GM18499 (cell line): ENCODE data around the gene MT1H.

Experiments used
- ATAC-seq: cut with Tn5 transposase; IDR thresholded peaks from one replicate; pipeline ENCODE4 v1.9.1; 2021; ENCODE audit warnings: moderate number of reproducible peaks; ENCODE audit not compliant: insufficient read depth, unreplicated experiment

Gene MT1H

DNA sequence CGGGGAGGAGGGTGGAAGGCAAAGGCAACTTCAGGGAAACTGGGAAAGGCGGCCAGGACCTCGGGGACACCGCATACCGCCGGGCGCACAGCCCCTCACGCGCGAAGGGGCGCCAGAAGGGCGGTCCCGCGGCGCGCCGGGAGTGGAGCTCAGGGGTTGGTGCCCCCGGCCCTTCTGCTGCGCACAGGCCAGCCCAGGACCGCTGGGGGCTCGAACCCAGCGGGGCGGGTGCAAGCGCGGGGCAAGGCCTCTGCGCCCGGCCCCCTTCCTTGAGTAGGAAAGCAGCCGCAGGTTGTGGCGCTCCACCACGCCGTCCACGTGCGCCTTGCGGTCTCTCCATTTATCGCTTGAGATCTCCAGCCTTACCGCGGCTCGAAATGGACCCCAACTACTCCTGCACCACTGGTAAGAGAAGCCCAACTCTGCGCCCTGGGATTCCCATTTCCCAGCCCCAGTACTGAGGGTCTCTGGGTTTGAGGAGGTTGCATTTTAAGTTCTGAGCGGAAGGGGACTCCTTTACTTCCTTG is 34.1 kb upstream of the MT1H start:
- ATAC-seq = no peak

DNA sequence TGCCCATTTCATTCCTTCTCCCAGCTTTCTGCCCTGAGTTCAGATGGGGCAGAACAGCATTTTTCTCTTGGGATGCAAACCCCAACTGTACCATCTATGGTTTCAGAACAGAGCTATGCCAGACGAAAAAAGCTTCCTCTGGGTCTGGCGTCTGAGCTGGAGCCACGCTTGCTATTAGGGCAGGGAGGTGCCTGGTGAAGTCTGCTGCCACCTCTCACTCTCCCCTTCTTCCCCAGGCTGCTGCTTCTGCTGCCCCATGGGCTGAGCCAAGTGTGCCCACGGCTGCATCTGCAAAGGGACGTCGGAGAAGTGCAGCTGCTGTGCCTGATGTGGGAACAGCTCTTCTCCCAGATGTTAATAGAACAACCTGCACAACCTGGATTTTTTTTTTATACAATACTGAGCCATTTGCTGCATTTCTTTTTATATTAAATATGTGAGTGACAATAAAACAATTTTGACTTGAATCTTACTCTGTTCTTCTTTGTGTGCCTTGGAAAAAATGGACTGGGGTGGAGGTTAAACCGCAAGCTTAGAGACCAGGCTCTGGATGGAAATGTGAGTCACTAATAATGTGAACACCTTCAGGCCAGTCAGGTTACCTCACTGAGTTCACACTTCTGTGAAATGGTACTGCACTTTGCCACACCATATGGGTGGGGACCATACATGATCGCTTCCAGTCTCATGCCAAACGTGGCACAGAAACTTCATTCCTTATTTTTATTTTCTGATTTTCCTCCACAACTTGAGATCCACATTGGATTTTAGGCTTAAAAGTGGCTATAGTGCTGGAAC is 32.8 kb upstream of the MT1H start:
- ATAC-seq = no peak

DNA sequence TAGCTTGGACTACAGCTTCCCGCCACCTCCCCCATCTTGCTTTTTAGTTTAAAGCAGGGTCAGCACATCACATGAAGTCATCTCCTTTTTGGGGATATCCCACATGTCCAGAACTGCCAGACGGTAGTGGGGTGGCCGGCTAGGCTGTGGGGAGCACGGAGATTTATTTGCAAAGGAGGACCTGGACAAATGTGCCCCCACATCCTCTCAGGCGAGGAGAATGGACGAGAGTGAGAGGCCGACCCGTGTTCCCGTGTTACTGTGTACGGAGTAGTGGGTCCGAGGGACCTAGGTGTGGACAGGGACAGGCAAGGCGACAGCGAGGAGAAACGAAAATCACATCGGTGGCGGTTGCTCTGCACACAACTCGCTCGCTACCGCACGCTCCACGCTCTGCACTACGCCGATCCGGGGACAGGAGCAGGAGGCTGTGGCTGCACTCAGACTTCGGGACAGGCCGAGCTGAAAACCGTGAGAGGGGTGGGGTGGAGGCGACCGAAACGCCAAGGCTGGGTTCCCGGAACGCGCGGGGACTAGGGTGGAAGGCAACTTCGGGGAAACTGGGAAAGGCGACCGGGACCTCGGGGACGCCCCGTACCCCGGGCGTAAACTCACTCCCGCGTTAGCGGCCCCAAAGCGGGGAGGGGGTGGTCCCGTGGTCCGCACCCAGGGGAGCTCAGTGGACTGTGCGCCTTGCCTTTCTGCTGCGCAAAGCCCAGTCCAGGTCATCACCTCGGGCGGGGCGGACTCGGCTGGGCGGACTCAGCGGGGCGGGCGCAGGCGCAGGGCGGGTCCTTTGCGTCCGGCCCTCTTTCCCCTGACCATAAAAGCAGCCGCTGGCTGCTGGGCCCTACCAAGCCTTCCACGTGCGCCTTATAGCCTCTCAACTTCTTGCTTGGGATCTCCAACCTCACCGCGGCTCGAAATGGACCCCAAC is 31.5 kb upstream of the MT1H start, which contains the start of gene MT1A:
Gene MT1A (plus strand): TSS at position 853 of the 937 bp plus-strand sequence. CDS start 73 bp downstream, at position 926.
- ATAC-seq = no peak

DNA sequence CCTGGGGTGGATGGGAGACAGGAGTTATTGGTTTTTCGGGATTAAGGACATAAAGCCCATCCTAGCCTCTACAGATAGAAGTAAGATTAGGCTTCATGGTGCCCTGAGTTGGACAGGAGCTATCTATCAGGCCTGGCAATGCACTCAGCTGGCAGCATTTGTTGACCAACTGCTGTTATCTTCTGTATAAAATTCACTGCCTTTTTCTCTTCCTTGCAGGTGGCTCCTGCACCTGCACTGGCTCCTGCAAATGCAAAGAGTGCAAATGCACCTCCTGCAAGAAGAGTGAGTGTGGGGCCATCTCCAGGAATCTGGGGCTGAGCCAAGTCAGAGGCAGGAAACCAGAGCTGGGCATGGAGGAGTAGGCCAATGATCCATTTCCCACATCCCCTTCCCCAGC is 30.6 kb upstream of the MT1H start:
- no peak for ATAC-seq

DNA sequence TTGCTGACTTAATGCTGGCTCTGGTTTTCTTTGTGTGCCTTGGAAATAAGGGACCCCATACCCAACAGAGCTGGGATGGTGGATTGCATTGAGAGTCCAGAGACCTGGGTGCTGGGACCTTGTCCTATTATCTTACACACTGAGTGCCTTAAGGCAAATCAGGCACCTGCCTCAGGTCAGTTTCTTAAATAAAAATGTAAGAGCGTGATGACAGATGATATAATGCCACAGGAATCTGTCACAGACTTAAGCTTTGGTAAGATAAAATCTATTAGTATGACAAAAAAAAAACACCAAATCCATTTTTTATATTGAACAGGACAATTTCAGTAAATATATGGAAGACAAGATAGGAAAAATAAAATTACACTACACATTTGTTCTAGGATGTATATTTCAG is 29.5 kb upstream of the MT1H start:
- ATAC-seq = no peak

DNA sequence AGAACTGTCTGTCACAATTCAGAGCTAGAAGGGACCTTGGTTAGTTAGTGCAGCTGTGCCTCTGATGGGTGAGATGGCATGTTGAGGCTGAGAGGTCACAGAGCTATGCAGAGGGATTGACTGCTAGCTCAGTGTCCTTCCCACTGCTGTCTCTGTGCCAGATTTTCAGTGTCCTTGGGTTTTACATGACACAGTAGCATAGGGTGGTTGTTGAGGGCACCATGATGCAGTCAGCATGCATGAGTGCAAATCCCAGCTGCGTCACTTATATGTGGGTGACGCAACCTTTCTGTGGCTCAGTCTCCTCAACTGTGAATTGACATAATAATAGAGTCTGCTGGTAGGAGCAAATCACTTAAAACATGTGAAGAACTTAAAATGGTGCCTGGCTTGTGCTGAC is 28.4 kb upstream of the MT1H start:
- no peak for ATAC-seq

DNA sequence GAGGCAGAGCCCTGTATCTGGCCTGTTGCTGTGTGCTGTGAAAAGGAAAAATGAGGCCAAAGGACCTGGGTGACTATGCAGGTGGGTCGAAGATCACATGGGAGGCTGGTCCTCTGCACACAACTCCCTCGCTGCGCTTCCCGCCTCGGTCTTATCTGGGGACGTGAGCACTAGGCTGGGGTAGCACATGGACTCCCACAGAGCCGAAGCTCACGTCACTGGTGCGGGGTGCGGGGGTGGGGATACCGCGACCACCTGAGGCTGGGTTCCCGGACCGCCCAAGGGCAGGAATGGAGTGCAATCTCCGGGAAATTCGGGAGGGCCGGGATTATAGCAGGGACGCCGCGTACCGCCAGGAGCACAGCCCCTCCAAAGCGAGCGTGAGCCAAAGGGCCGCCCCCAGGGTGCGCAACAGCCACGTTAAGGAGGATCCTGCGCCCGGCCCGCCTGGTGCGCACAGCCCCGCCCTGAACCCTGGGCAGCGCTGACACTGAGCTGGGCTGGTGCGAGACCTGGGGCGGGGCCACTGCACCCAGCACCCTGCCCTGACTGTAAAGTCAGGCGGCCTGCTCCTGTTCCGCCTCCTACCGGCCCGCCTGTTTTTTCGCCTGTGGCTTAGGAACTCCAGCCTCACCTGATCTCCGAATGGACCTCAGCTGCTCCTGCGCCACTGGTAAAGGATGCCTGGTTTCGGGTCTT is 26.4 kb upstream of the MT1H start:
- no peak for ATAC-seq

DNA sequence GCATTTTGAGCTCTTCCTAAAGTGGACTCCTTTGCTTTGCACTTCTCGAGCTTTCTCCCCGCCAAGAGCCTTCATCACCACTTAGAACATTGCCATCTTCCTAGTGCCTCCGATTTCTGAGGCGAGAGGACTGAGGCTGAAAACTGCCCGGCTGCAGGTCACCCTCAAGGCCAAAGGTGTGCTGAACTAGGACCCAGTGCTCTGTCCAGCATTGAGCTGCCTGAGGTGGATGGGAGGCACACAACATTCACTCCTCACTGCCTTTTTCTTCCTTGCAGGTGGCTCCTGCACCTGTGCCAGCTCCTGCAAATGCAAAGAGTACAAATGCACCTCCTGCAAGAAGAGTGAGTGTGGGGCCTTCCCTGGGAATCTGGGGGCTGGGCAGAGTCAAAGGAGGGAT is 25.8 kb upstream of the MT1H start:
- ATAC-seq = no peak

DNA sequence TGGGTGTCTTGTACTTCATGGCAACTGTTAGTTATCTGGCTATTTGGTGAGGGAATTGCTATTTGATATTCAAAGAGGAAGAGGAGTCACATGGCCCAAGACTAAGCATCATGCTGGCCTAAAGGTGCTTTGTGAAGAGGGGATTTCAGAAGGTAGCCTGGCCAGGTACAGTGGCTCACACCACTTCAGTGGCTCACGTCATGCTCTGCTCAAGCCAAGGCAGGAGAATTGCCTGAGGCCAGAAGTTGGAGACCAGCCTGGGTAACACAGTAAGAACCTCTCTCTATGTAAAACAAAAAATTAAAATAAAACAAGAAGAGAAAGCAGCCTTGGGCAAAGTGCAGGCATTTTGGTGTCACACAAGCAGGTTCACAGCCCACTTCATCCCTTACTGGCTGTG is 24.3 kb upstream of the MT1H start:
- ATAC-seq = no peak

DNA sequence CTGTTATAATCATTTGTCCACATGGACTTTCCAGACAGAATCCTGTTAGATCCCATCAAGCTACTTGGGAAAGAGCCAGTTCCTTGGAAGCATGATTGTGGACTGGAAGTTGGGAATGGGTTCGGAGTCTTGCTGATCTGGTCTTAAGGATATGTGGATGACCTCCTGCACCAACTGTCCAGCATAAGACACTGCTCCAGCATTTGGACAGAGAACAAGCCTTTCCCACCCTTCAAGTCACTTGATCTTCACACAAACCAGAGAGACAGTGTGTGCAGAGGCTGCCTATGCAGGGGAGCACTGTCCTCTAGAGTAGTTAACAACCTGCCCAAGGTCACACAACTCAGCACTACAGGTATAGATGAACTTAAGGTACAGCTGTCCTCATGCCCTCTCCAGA is 23.8 kb upstream of the MT1H start:
- no peak for ATAC-seq

DNA sequence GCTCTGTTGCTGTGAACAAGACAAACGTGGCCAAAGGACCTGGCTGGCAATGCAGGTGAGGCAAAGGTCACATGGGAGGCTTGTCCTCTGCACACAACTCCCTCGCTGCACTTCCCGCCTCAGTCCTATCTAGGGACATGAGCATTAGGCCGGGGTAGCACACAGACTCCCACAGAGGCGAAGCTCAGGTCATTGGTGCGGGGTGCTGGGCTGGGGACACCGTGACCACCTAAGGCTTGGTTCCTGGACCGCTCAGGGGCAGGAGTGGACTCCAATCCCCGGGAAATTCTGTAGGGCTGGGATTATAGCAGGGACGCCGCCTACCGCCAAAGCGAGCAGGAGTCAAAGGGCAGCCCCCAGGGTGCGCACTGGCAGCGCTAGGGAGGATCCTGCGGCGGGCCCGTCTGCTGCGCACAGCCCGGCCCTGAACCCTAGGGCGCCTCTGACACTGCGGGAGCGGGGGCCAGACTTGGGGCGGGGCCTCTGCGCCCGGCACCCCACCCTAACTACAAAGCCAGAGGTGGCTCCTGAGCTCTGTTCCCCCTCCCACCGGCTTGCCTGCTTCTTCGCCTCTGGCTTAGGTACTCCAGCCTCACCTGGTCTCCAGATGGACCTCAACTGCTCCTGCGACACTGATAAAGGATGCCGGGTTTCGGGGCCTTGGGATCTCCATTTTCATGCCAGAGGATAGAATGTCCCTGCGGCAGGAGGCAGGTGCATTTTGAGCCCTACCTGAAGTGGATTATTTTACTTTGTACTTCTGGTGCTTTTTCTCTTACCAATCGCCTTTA is 21.8 kb upstream of the MT1H start:
- no peak for ATAC-seq

DNA sequence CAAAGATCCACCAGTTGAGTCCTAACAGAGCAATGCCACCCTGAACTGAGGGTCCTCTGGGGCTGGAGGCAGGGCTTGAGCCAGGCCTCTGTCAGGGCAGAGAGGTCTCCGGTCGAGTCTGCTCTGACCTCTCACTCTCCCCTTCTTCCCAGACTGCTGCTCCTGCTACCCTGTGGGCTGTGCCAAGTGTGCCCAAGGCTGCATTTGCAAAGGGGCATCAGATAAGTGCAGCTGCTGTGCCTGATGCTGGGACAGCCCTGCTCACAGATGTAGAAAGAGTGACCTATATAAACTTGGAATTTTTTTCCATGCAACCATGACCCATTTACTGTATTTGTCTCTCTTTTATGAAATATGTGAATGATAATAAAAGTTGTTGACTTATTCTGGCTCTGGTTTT is 20.3 kb upstream of the MT1H start:
- ATAC-seq = no peak

DNA sequence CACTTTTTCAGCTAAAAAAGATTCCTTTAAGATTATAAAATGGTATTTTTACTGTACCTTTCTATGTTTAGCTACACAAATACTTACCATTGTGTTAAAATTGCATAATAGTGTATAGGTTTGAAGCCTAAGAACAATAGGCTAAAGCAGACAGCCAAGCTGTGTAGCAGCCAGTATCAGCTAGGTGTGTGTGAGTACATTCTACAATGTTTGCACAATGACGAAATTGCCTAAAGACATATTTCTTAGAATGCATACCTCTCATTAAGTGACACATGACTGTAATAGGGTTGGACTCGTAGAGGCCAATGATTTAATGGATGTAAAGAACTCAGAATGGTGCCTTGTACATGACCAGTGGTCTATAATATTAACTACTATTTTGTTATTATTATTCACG is 19.8 kb upstream of the MT1H start:
- ATAC-seq = no peak

DNA sequence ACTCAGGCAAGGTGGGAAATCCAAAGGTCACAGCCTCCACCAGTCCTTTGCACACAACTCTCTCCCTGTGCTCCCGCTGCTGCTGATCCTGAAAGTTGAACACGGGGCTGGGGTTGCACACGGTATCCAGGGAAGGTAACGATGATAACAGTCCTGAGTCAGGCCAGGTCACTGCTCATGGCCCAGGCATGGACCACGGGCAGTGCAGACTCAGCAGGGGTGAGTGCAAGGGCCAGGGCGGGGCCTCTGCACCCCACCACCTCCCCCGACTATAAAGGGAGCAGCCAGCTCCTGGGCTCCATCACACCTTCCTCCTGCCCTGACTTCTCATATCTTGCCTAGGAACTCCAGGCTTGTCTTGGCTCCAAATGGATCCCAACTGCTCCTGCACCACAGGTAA is 18.0 kb upstream of the MT1H start, which contains the start of gene MT1B:
Gene MT1B (plus strand): TSS at position 301 of the 400 bp plus-strand sequence. CDS start 68 bp downstream, at position 369.
- no peak for ATAC-seq

DNA sequence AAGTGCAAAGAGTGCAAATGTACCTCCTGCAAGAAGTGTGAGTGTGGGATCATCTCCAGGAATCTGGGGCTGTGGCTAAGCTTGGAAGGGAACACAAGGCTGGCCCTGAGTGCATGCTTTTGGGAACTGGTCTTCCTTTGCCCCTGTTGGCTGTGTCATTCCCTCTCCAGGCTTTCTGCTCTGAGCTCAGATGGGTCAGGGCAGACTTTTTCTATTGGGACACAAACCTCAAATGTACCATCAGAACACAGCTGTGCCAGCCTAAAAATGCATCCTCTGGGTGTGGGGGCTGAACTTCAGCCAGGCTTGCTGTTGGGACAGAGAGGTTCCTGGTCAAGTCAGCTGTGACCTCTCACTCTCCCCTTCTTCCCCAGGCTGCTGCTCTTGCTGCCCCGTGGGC is 17.0 kb upstream of the MT1H start:
- ATAC-seq = no peak

DNA sequence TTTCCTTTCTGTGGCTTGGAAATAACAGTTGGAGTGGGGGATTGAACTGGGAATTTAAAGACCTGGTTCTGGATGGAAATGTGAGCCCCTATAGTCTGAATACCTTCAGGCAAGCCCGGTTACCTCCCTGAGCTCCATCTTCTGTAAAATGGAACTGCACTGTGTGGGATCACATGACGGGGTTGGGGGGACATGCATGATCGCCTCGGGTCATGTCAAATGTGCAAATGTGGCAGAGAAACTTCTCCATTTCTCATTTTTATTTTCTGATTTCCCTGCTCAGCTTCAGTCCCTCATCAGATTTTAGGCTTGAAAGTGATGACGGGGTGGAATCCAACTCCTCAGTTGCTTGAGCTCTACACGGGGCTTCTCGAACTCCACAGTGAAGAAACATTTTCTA is 16.4 kb upstream of the MT1H start:
- ATAC-seq = no peak

DNA sequence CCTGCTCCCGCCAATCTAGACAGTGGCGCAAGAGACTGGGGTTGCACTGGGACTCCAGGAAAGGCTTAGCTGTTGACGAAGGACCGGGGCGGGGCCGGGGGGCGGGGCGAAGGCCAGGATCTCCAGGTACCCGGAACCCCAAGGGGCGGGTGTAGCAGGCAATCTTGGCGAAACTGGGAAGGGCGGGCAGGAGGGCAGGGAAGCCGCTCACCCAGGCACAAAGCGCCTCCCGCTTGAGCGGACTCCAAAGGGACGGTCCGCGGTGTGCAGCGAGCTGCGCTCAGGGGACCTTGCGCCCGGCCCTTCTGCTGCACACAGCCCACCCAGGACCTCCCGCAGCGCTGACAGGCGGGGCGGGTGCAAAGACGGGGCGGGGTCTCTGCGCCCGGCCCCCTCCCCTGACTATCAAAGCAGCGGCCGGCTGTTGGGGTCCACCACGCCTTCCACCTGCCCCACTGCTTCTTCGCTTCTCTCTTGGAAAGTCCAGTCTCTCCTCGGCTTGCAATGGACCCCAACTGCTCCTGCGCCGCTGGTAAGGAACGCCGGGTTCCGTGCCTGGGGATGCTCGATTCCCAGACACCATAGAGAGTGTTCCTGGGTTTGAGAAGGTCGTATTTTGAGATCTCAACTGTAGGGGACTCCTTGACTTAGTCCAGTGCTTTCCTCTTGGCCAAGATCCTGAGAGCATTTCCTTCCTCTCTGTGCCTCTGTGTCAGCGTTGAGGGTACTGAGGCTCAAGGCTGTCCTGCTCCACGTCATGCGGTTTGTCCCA is 11.9 kb upstream of the MT1H start, which contains the start of gene MT1F:
Gene MT1F (plus strand): TSS at position 405 of the 772 bp plus-strand sequence. CDS start 100 bp downstream, at position 505.
- ATAC-seq = no peak

DNA sequence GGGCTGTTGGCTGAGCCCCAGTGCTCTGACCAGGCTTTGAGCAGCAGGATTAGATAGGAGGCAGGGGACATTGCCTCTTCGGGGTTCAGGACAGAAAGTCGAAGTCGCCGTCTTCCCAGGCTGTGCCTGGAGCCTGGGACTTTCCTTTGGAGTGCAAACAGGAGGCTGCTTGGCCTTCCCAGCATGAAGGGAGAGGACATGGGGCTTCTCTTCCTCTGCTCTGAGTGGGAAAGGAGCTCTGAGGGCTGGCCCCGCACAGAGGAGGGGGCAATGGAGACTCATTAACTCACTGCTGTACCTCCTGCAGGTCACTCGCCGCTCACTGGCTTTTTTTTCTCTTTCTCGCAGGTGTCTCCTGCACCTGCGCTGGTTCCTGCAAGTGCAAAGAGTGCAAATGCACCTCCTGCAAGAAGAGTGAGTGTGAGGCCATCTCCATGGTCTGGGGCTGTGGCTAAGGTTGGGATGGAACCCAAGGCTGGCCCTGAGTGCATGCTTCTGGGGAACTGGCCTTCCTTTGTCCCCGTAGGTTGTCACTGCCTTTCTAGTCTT is 11.2 kb upstream of the MT1H start:
- no peak for ATAC-seq
